Astrocyte (in vitro differentiated cells and primary cell): ENCODE data around the gene DNAH9. TPM values are rescaled to one million over a fixed set of nuclear protein-coding genes. Genes with fewer than 3 reads are reported as not detected.

Experiments
- DNase-seq: peaks from one replicate; pipeline ENCODE4 v3.0.0-alpha.2; 2010; ENCODE audit warnings: low read depth
- FAIRE-seq: peaks from 2 replicates; lab custom pipeline; 2011; peaks lifted over from hg19 to GRCh38; lab: Jason Lieb, UNC
- H2AFZ ChIP-seq: 2 replicates; pipeline ENCODE4 v1.6.0; 2012; ENCODE audit warnings: low read depth, low read length, inconsistent platforms
- H3K27ac ChIP-seq: 2 replicates; pipeline ENCODE4 v1.5.1; 2011; ENCODE audit warnings: low read depth, low read length, inconsistent platforms
- H3K27me3 ChIP-seq: 2 replicates; pipeline ENCODE4 v1.6.0; 2011; ENCODE audit warnings: low read length, inconsistent platforms; ENCODE audit not compliant: insufficient read depth
- H3K36me3 ChIP-seq: 2 replicates; pipeline ENCODE4 v1.5.1; 2011; ENCODE audit warnings: low read length, inconsistent platforms; ENCODE audit not compliant: insufficient read depth
- H3K4me1 ChIP-seq: 2 replicates; pipeline ENCODE4 v1.5.1; 2011; ENCODE audit warnings: low read length, inconsistent platforms; ENCODE audit not compliant: insufficient read depth
- H3K4me2 ChIP-seq: 2 replicates; pipeline ENCODE4 v1.6.0; 2012; ENCODE audit warnings: low read length, inconsistent platforms
- H3K4me3 ChIP-seq: 2 replicates; pipeline ENCODE4 v1.5.1; 2011; ENCODE audit warnings: low read depth, mild to moderate bottlenecking, low read length, inconsistent platforms; ENCODE audit not compliant: insufficient read depth
- H3K79me2 ChIP-seq: 2 replicates; pipeline ENCODE4 v1.6.0; 2012; ENCODE audit warnings: mild to moderate bottlenecking, low read length, inconsistent platforms; ENCODE audit not compliant: insufficient read depth
- H3K9ac ChIP-seq: 2 replicates; pipeline ENCODE4 v1.6.0; 2012; ENCODE audit warnings: mild to moderate bottlenecking, low read length, inconsistent platforms
- H3K9me3 ChIP-seq: 2 replicates; pipeline ENCODE4 v1.5.1; 2012; ENCODE audit warnings: low read depth, mild to moderate bottlenecking, low read length, inconsistent platforms; ENCODE audit not compliant: insufficient read depth
- H4K20me1 ChIP-seq: 2 replicates; pipeline ENCODE4 v1.6.0; 2012; ENCODE audit warnings: low read length, inconsistent platforms; ENCODE audit not compliant: insufficient read depth
- H3K27ac Mint-ChIP-seq: one replicate; pipeline ENCODE4 v1.8.0; 2021; ENCODE audit warnings: mild to moderate bottlenecking, mixed read lengths; ENCODE audit not compliant: unreplicated experiment
- H3K27me3 Mint-ChIP-seq: one replicate; pipeline ENCODE4 v1.8.0; 2021; ENCODE audit warnings: low read depth, mixed read lengths; ENCODE audit not compliant: unreplicated experiment
- H3K36me3 Mint-ChIP-seq: one replicate; pipeline ENCODE4 v1.8.0; 2021; ENCODE audit warnings: low read depth, mixed read lengths; ENCODE audit not compliant: unreplicated experiment
- H3K4me1 Mint-ChIP-seq: one replicate; pipeline ENCODE4 v1.8.0; 2021; ENCODE audit warnings: low read depth, mixed read lengths; ENCODE audit not compliant: unreplicated experiment
- H3K4me3 Mint-ChIP-seq: one replicate; pipeline ENCODE4 v1.8.0; 2021; ENCODE audit warnings: mild to moderate bottlenecking, moderate library complexity, mixed read lengths; ENCODE audit not compliant: unreplicated experiment
- H3K9me3 Mint-ChIP-seq: one replicate; pipeline ENCODE4 v1.8.0; 2021; ENCODE audit warnings: mild to moderate bottlenecking, mixed read lengths; ENCODE audit not compliant: unreplicated experiment
- CTCF ChIP-seq: IDR thresholded peaks from 2 replicates; pipeline ENCODE4 v1.5.1; 2011; ENCODE audit warnings: low read depth, mild to moderate bottlenecking, inconsistent platforms, low read length, moderate library complexity; ENCODE audit not compliant: insufficient read depth
- EZH2 ChIP-seq: IDR thresholded peaks from 2 replicates; pipeline ENCODE4 v1.6.1; 2012; ENCODE audit warnings: mild to moderate bottlenecking, low read length, inconsistent platforms; ENCODE audit not compliant: insufficient read depth
- total RNA-seq: library from RNA; stranded (reverse); gene quantifications from 2 replicates; pipeline ENCODE4 v1.2.1, GENCODE V29; 2021

Gene DNAH9
- total RNA-seq, 1 donor from 2014 or later, result not detected

- DNase-seq (no peak), FAIRE-seq (no peak)
- H3K27me3 ChIP-seq, result no peaks in the 10 kb centered on the region
- no peak for TF ChIP-seq CTCF
- no peak for TF ChIP-seq EZH2
- H3K4me2 ChIP-seq, result no peak overlapping the region
- H3K27me3 Mint-ChIP-seq, result no peaks in the 10 kb centered on the region
- no peaks in the 10 kb centered on the region for H3K9me3 ChIP-seq
- no peak overlapping the region for H3K9ac ChIP-seq
- H3K4me3 ChIP-seq, result no peak overlapping the region
- no peak overlapping the region for H3K27ac Mint-ChIP-seq
- no peaks in the 10 kb centered on the region for H4K20me1 ChIP-seq
- no peaks in the 10 kb centered on the region for H3K36me3 Mint-ChIP-seq
- peaks cover 12% of the 10 kb centered on the region for H3K9me3 Mint-ChIP-seq
- no peak overlapping the region for H3K4me3 Mint-ChIP-seq
- H3K4me1 ChIP-seq, result no peaks in the 10 kb centered on the region
- H2AFZ ChIP-seq, result no peak overlapping the region
- H3K36me3 ChIP-seq, result no peaks in the 10 kb centered on the region
- no peak overlapping the region for H3K27ac ChIP-seq
- H3K4me1 Mint-ChIP-seq, result no peaks in the 10 kb centered on the region
- no peaks in the 10 kb centered on the region for H3K79me2 ChIP-seq
Measured at GRCh38 chr17:11628374-11628773, 30.1 kb downstream of the DNAH9 start.

- H3K4me3 Mint-ChIP-seq, result no peak overlapping the region
- Histone ChIP-seq H4K20me1 (no peaks in the 10 kb centered on the region), H3K27me3 (no peaks in the 10 kb centered on the region), H3K36me3 (no peaks in the 10 kb centered on the region), H3K9me3 (no peaks in the 10 kb centered on the region), H2AFZ (no peak overlapping the region), H3K4me2 (no peak overlapping the region), H3K9ac (no peak overlapping the region), H3K4me1 (no peaks in the 10 kb centered on the region), H3K4me3 (no peak overlapping the region), H3K27ac (no peak overlapping the region), H3K79me2 (no peaks in the 10 kb centered on the region)
- no peak for FAIRE-seq
- peaks cover 12% of the 10 kb centered on the region for H3K9me3 Mint-ChIP-seq
- no peaks in the 10 kb centered on the region for H3K27me3 Mint-ChIP-seq
- H3K36me3 Mint-ChIP-seq, result no peaks in the 10 kb centered on the region
- H3K27ac Mint-ChIP-seq, result no peak overlapping the region
- H3K4me1 Mint-ChIP-seq, result no peaks in the 10 kb centered on the region
- TF ChIP-seq EZH2, result no peak
- no peak for TF ChIP-seq CTCF
- no peak for DNase-seq
Measured at GRCh38 chr17:11628831-11629230, 30.6 kb downstream of the DNAH9 start.

- Mint-ChIP-seq H3K9me3 (peaks cover 14% of the 10 kb centered on the region), H3K27ac (no peak overlapping the region), H3K4me1 (no peaks in the 10 kb centered on the region), H3K36me3 (no peaks in the 10 kb centered on the region), H3K27me3 (no peaks in the 10 kb centered on the region), H3K4me3 (no peak overlapping the region)
- H3K4me2 ChIP-seq, result no peak overlapping the region
- H3K36me3 ChIP-seq, result no peaks in the 10 kb centered on the region
- no peak for FAIRE-seq
- no peak for DNase-seq
- no peak overlapping the region for H3K27ac ChIP-seq
- no peaks in the 10 kb centered on the region for H3K27me3 ChIP-seq
- no peak overlapping the region for H3K4me3 ChIP-seq
- H4K20me1 ChIP-seq, result no peaks in the 10 kb centered on the region
- no peak overlapping the region for H2AFZ ChIP-seq
- no peak for TF ChIP-seq CTCF
- no peak for TF ChIP-seq EZH2
- no peaks in the 10 kb centered on the region for H3K79me2 ChIP-seq
- no peak overlapping the region for H3K9ac ChIP-seq
- H3K9me3 ChIP-seq, result peaks cover 9% of the 10 kb centered on the region
- H3K4me1 ChIP-seq, result no peaks in the 10 kb centered on the region
Measured at GRCh38 chr17:11636771-11637170, 38.5 kb downstream of the DNAH9 start.
